Muscle of arm (tissue), 12 donors: ENCODE data around the gene LIPC. TPM values are rescaled to one million over a fixed set of nuclear protein-coding genes. Genes with fewer than 3 reads are reported as not detected.

Source experiments
- DNase-seq: peaks from one replicate; pipeline ENCODE4 v3.0.0-alpha.2; 2013
- polyA plus RNA-seq, 12 donors: library from polyadenylated mRNA; unstranded; fragments of 120-200 nt; gene quantifications; one replicate each; pipeline ENCODE4 v1.2.1, GENCODE V29; 2013; ENCODE audit not compliant: insufficient read length in 12 of 12

Gene LIPC
- polyA plus RNA-seq, 12 donors = 0.20 to 2.4 (median 0.48) TPM; not detected in 2

- DNase-seq = no peak
Measured at GRCh38 chr15:58517682-58518525, 86.1 kb downstream of the LIPC start.

GRCh38 chr15:58518626-58519025 is 86.8 kb downstream of the LIPC start:
- no peak for DNase-seq

- DNase-seq = no peak
Measured at GRCh38 chr15:58519516-58519915, 87.7 kb downstream of the LIPC start.

GRCh38 chr15:58520464-58520863 is 88.7 kb downstream of the LIPC start:
- DNase-seq = no peak

GRCh38 chr15:58520936-58521292 is 89.1 kb downstream of the LIPC start:
- DNase-seq = no peak

- no peak for DNase-seq
Measured at GRCh38 chr15:58521293-58521991, 89.7 kb downstream of the LIPC start.

- no peak for DNase-seq
Measured at GRCh38 chr15:58522391-58522790, 90.6 kb downstream of the LIPC start.

GRCh38 chr15:58522865-58523264 is 91.1 kb downstream of the LIPC start:
- no peak for DNase-seq

- no peak for DNase-seq
Measured at GRCh38 chr15:58523634-58524033, 91.8 kb downstream of the LIPC start.

GRCh38 chr15:58524247-58524646 is 92.5 kb downstream of the LIPC start:
- DNase-seq = no peak

GRCh38 chr15:58525991-58526421 is 94.2 kb downstream of the LIPC start:
- DNase-seq = no peak

GRCh38 chr15:58526647-58527192 is 94.9 kb downstream of the LIPC start:
- no peak for DNase-seq

GRCh38 chr15:58527573-58528187 is 95.9 kb downstream of the LIPC start:
- no peak for DNase-seq

- DNase-seq = peak; percentile 63
Measured at GRCh38 chr15:58528188-58528870, 96.5 kb downstream of the LIPC start.

GRCh38 chr15:58529041-58529440 is 97.2 kb downstream of the LIPC start:
- no peak for DNase-seq

- no peak for DNase-seq
Measured at GRCh38 chr15:58530056-58530590, 98.3 kb downstream of the LIPC start.

- DNase-seq = no peak
Measured at GRCh38 chr15:58532126-58532525, 100.3 kb downstream of the LIPC start.

- DNase-seq = no peak
Measured at GRCh38 chr15:58534556-58534955, 102.8 kb downstream of the LIPC start.

- no peak for DNase-seq
Measured at GRCh38 chr15:58535337-58535736, 103.5 kb downstream of the LIPC start.

GRCh38 chr15:58535894-58536293 is 104.1 kb downstream of the LIPC start:
- DNase-seq = no peak

GRCh38 chr15:58536414-58536813 is 104.6 kb downstream of the LIPC start:
- DNase-seq = no peak

- no peak for DNase-seq
Measured at GRCh38 chr15:58537033-58537432, 105.2 kb downstream of the LIPC start.
